HG02884 (cell line): Measurements from ENCODE around the gene NXPH3.

Source experiments
- ATAC-seq: cut with Tn5 transposase; IDR thresholded peaks from one replicate; pipeline ENCODE4 v1.9.1; 2021; ENCODE audit warnings: mild to moderate bottlenecking, moderate library complexity; ENCODE audit not compliant: unreplicated experiment

Gene NXPH3

DNA sequence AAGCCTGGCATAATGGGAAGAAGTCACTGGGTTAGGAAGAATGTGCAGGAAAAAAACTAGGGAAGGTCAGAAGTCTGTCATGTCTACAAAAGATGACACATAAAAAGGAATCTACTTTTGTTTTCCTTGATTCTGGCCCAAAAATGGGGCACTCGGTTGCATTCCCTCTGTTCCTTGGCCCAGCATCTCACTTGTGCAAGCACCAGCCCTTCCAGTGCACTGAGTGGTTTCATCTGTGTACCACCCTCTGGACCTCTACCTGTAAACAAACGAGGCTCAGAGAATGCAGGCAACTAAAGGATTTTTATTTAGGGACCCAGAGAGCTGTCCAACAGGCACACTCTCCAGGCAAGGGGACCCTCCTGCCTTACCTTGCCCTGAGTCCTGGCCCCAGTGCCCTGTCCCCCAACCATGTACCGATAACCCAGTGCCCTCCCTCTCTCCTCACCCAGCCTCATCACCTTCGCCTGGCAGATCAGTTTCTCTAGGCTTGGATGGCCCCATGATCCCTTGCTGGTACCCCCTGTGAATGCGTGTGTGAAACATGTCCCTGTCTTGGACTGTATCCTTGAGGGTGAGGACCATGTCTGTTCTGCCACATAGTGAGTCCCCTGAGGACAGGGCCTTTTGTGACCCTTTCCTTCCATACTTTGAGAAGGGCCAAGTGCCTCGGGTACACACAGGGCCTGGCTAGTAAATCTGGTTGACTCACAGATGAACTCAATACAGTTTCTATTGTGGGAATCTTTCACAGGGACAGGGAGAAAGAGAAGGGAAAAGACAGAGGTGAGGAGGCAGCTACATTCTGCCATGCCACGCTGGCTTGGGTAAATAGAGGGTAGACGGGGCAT is 13.3 kb downstream of the NXPH3 start:
- no peak for ATAC-seq

DNA sequence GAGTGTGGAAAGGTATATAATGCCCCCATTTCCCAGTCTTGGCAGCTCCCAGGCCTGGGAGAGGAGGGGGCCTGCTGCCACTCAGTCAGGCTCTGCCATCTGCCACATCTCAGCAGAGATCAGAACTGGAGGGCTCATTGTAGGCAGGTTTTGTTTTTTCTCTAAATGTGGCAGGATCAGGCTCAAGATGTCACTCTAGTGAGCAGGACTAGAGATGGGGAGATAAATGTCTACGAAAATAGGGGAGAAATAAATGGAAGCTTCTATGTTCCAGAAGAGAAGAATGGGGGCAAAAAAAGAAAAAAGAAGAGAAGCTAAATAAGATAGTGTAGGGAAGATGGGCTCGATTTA is 13.9 kb downstream of the NXPH3 start:
- ATAC-seq, result no peak

GRCh38 chr17:49590874-49591273 is 15.2 kb downstream of the NXPH3 start:
- ATAC-seq, result no peak

DNA sequence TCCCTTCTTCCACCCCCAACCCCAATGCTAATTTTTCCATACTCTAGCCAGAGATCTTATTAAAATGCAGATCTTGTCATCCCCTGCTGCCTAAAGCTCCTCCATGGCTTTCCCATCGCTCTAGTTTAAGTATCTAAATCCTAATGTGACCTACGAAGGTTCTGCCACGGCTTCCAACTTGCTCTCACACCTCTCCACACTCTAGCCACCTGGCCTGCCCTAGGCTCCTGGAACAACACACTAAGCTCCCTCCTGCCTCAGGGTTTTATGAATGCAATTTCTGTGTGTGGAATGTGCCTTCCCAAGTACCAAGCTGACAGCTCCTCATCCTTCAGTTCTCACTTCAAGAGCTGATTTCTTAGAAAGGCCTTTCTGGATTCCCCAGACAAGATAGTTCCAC is 16.6 kb downstream of the NXPH3 start:
- ATAC-seq, result no peak

GRCh38 chr17:49595328-49595727 is 19.7 kb downstream of the NXPH3 start:
- no peak for ATAC-seq

DNA sequence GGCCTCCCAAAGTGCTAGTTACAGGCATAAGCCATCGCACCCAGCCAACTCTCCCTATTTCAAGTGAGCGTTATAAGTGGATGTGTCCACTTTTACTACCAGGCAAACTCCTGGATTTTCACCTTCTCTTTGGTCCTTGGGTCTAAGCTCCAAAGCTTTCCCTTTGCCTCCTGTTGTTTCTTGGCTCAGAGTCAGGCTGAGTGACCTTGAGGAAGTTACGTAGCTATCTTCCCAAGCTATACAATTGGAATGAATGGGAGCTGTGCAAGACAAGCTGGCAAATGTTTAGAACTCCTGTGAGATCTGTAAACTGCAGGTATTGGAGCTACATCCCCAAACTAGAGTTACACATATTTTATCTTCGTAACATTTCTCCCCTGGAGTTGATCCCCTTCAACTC is 20.3 kb downstream of the NXPH3 start:
- no peak for ATAC-seq

GRCh38 chr17:49596613-49597244 is 21.1 kb downstream of the NXPH3 start:
- ATAC-seq, result no peak

DNA sequence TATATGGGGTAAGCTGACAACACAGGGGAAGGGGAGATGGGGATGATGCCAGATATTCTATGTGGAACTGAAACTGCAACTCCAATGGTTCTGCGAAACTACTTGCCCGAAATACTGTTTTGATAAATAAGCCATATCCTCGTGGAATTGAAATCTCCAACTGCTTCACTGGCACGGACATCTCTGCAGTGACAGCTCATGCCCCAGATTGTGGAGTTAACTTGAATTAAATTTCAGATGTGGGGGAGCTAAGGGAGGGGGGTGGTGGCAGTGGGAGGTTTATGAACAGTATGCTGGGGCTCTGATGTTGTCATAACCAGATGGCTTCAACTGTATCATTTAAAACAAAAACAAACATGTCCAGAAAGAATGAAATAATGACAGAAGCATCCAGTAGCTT is 21.8 kb downstream of the NXPH3 start:
- no peak for ATAC-seq

DNA sequence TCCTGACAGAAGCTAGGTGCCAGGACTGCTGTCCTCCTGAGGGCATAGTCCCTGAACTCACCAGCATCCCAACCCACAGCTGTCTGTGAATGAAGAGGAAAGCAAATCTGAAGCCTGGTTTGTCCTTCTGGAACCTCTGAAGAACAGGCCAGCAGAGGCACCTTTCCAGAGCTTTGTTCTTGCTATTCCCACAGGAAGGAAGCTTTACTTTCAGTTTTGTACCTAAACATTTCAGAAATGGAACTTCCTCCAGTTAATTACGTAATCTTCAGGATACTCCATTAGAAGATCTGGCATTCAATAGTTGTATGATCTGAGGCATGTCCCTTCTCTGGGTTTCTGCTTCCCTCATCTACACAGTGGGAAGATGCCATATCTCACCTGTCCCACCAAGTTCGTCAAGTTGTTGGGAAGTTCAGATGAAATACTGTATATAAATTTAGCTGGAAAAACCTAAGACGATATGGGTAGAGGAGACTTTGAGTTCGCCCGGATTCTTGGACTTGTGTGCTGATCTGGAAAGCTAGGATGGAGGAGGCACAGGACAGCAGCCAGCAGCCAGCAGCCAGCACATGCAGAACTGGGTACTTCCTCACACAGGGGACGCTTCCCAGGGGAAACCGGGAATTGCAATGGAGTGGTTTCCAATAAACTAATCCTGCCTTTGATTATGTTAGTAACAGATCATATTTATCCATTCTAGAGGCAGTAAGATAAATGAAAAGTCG is 22.4 kb downstream of the NXPH3 start:
- ATAC-seq, result no peak

DNA sequence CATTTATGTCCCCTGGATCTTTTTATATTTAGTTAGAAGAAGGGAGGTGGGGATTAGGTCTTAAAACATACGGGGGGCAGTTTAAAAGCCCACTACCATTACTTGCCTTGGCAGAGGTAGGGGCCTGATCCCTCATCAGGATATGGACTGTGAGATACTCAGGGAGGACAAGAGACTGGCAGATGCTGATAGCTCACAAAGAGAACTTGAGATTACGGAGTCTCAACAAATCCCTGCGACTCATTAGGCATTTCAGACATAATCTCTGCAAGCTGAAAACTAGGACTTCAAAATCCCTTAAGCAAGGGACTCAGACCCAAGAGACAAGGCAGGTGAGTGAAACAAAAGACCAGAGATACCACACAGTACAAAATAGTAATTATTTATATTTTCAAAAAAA is 23.2 kb downstream of the NXPH3 start:
- ATAC-seq, result no peak

DNA sequence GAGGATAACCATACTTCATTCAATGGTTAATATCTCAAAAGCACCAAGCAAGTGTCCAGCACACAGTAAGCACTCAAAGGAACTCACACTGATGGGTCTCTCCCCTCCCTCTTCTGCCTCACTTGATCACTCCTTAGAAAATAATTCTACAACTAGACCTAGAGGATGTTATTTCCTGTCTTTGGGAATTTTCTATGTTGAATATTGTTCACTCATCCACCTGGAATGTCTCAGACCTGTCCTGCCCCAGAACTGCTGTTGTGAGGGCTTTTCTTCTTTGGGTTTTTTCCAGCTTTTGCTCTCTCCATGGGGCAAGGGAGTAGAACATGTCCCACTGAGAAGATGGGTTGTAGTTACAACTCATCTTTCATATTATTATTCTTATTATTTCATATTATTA is 25.3 kb downstream of the NXPH3 start:
- ATAC-seq, result no peak

- no peak for ATAC-seq
Measured at GRCh38 chr17:49602783-49603182, 27.1 kb downstream of the NXPH3 start.

DNA sequence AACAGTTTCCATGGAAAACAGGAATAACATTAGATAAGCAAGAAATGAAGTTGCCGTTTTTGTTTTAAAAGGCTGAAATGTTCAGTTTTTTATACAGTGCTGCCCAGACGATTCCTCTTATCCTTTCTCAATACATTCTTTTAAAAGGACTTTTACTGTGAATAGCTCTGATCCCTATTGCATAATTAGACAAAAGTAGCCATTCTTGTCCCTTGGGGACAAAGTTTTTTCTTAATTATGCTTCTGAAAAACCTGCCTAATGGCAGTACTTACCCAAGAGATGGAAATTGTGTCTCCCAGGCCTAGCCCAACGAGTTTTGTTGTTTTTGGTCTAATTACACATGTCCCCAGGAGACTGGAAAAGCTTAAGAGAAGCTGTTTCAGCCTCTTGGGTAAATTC is 27.6 kb downstream of the NXPH3 start:
- no peak for ATAC-seq

DNA sequence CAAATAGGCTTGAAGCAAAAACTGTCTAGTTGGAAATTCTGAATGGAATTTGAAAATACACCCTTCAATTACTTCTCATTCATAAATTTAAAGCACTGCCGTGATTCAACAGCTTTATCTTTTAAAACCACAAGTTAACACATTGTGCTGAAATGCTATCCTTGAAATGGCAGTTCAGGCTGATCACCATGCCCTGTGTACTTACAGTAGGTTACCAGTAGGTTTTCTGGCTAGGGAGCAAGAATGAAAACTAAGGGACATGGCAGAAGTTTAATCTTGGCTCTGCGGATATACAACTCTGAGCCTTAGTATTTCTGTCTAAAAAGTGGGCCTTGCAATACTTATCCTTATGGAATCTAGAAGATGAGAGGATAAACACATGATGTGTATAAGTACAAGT is 28.0 kb downstream of the NXPH3 start:
- no peak for ATAC-seq

DNA sequence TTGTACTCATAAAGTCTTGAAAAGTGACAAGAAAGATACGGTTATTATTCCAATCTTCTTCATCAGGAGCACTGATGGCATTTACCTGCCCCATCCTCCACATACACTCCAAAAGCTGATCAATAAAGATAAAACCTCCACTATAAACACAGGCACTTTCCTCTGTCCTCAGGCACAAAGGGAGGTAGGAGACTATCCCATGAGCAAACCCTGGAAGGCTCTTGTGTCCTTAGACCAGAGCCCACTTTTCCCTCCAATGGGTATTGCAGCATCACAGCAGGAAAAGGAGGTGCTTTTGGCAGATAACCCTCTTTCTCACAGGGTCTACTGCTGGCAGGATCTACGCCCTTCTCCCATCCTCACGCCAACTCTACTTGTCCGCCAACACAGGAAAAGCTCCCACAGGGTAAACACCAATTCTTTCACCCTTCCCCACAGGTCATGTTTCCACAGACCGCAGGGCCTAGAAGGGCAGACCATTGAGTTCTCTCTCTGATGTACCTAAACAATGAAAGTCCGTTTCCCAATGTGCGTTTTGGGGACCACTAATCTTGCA is 28.7 kb downstream of the NXPH3 start:
- no peak for ATAC-seq

- no peak for ATAC-seq
Measured at GRCh38 chr17:49610883-49611584, 35.4 kb downstream of the NXPH3 start.

GRCh38 chr17:49612726-49613125 is 37.1 kb downstream of the NXPH3 start:
- no peak for ATAC-seq

DNA sequence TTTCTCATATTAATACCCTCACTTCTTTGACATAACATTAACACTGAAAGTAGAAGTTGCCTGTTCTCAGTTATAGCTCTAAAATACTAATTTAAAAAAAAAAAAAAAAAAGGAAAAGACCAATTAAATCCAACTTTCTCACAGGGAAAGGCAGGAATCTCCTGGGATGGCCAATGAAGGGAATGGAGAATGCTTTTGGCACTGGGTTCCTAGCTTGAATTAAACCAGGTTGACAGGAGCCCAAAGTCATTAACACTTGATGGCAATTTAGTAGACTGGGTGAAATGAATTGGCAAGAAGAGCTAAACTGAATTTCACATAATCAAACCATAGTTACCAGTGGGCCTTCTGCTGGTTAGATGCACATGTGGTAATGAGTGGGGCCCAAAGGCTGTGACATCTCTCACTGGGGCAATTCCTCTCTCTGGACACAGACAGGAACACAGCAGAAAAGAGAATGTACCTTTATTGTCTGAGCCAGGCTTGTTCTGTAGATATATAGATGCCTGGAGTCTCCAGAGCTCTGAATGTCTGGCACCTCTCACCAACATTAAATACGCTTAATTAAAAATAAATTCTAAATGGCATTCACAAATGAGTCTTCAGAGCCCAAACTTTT is 37.6 kb downstream of the NXPH3 start:
- no peak for ATAC-seq

GRCh38 chr17:49616086-49616485 is 40.4 kb downstream of the NXPH3 start:
- ATAC-seq, result no peak

DNA sequence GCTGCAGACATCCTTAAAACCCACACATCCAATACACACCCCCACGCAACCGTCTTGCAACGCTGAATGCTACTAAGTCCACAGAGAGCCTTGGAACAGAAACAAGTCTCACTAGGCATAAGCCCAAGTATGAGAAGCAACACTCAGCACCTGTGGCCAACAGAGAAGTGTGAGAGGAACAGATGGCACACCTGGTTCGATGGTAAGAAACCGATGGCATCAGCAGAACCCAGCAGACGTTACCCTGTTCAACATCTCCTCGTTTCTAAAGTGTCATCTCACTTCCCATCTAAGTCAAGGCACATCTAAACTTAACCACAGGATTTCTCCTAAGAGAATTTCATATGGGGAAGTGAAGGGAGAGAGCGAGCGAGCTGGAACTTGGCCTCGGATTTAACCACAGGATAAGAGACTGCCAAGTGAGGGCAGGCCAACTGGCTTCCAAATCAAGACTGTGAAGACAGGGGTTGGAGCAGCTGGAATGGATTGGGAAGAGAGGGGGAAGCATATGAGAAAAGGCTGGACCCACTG is 41.0 kb downstream of the NXPH3 start:
- no peak for ATAC-seq
